K562 (cell line): Measurements from ENCODE around the gene EZH2. TPM values are rescaled to one million over a fixed set of nuclear protein-coding genes. Genes with fewer than 3 reads are reported as not detected.

Experiments
- COPS2 ChIP-seq: fragments of 450-650 bp; conservative IDR thresholded peaks from 2 replicates; pipeline ENCODE4 v1.6.1; 2016; ENCODE audit warnings: mild to moderate bottlenecking, moderate library complexity
- DPF2 ChIP-seq: fragments of 450-650 bp; IDR thresholded peaks from 2 replicates; pipeline ENCODE4 v1.6.1; 2016
- EP300 ChIP-seq: IDR thresholded peaks from 2 replicates; pipeline ENCODE4 v1.6.1; 2012; ENCODE audit warnings: low read length, improper control_type of control experiment
- GATAD2B ChIP-seq: fragments of 450-650 bp; IDR thresholded peaks from 2 replicates; pipeline ENCODE4 v1.6.1; 2017; ENCODE audit warnings: mild to moderate bottlenecking, borderline replicate concordance
- GTF2A2 ChIP-seq: IDR thresholded peaks from 2 replicates; pipeline ENCODE4 v1.6.1; 2016; ENCODE audit warnings: mild to moderate bottlenecking, missing genetic modification characterization, missing compliant biosample characterization
- GTF2F1 ChIP-seq: IDR thresholded peaks from 2 replicates; pipeline ENCODE4 v1.6.1; 2011; ENCODE audit warnings: low read depth, low read length, improper control_type of control experiment
- ILF3 ChIP-seq: fragments of 450-650 bp; IDR thresholded peaks from 2 replicates; pipeline ENCODE4 v1.6.1; 2018; ENCODE audit warnings: antibody characterized with exemption, mild to moderate bottlenecking, moderate library complexity, borderline replicate concordance
- NELFE ChIP-seq: IDR thresholded peaks from 2 replicates; pipeline ENCODE4 v1.6.1; 2011; ENCODE audit warnings: mild to moderate bottlenecking; ENCODE audit not compliant: insufficient read depth, insufficient read length
- NFIC ChIP-seq: fragments of 450-650 bp; IDR thresholded peaks from 2 replicates; pipeline ENCODE4 v1.6.1; 2017; ENCODE audit warnings: mild to moderate bottlenecking, inconsistent platforms
- PTTG1 ChIP-seq: fragments of 450-650 bp; IDR thresholded peaks from 2 replicates; pipeline ENCODE4 v1.6.1; 2016; ENCODE audit warnings: low read depth, mild to moderate bottlenecking, missing genetic modification characterization, missing compliant biosample characterization
- RAD51 ChIP-seq: fragments of 450-650 bp; IDR thresholded peaks from 2 replicates; pipeline ENCODE4 v1.7.1; 2016; ENCODE audit warnings: low read depth, mild to moderate bottlenecking, borderline replicate concordance
- RNF2 ChIP-seq: sonication (generic); IDR thresholded peaks from 2 replicates; pipeline ENCODE4 v1.6.1; 2016
- SAP30 ChIP-seq: fragments of 200-600 bp; sonication (generic); IDR thresholded peaks from 2 replicates; pipeline ENCODE4 v1.6.1; 2012; ENCODE audit warnings: borderline replicate concordance, low read depth, mild to moderate bottlenecking, moderate library complexity, low read length, control low read depth, inconsistent platforms; ENCODE audit not compliant: insufficient read depth, poor library complexity, severe bottlenecking
- SMAD2 ChIP-seq: fragments of 150-350 bp; IDR thresholded peaks from 2 replicates; pipeline ENCODE4 v1.6.1; 2014; ENCODE audit warnings: low read depth, mild to moderate bottlenecking, low read length
- SRSF1 ChIP-seq: fragments of 200-400 bp; formaldehyde crosslinking; IDR thresholded peaks from 2 replicates; pipeline ENCODE4 v1.6.1; 2017; ENCODE audit warnings: mild to moderate bottlenecking, low read depth, low read length, moderate library complexity
- TAF15 ChIP-seq: fragments of 200-400 bp; formaldehyde crosslinking; IDR thresholded peaks from 2 replicates; pipeline ENCODE4 v1.6.1; 2017; ENCODE audit warnings: mild to moderate bottlenecking, low read depth, low read length, moderate library complexity
- TCF3 ChIP-seq: sonication (generic); formaldehyde crosslinking; IDR thresholded peaks from 2 replicates; pipeline ENCODE4 v1.4.0; 2020; ENCODE audit warnings: mild to moderate bottlenecking, missing genetic modification reagents
- ZC3H8 ChIP-seq: fragments of 450-650 bp; IDR thresholded peaks from 2 replicates; pipeline ENCODE4 v1.6.1; 2017
- ZNF431 ChIP-seq: sonication (generic); formaldehyde crosslinking; IDR thresholded peaks from 2 replicates; pipeline ENCODE4 v1.8.0; 2022; ENCODE audit warnings: mild to moderate bottlenecking, missing genetic modification reagents
- ZNF561 ChIP-seq: fragments of 450-650 bp; formaldehyde crosslinking; conservative IDR thresholded peaks from 2 replicates; pipeline ENCODE4 v1.4.0; 2020; ENCODE audit warnings: mild to moderate bottlenecking, moderate library complexity
- ZNF696 ChIP-seq: fragments of 250-450 bp; sonication (Bioruptor Pico); conservative IDR thresholded peaks from 2 replicates; pipeline ENCODE4 v1.4.0; 2020; ENCODE audit warnings: mild to moderate bottlenecking, moderate library complexity
- polyA plus RNA-seq, 8 experiments: library from polyadenylated mRNA; depleted of rRNA in 4 of 8; stranded (reverse) in 5 of 8; unstranded in 3 of 8; fragments of >200 nt; fragmentation: Nextera tagmentation in 2 of 8; fragmentation: Illumina TruSeq in 1 of 8; extraction: Ambion mirVana in 2 of 8; extraction: Trizol in 1 of 8; gene quantifications; 2 replicates each; pipeline versions ENCODE4 v1.2.1 to v1.2.3, GENCODE V29; 2011 to 2014; ENCODE audit warnings: inconsistent platforms in 1 of 8, missing spikeins in 1 of 8
- total RNA-seq, 7 experiments: library from RNA; depleted of rRNA in 6 of 7; stranded (reverse); fragments of >200 nt in 6 of 7; fragmentation: Illumina TruSeq in 2 of 7; extraction: Trizol in 2 of 7; gene quantifications; 2 replicates each; pipeline versions ENCODE4 v1.2.1 to v1.2.3, GENCODE V29; 2011 to 2021; ENCODE audit warnings: low replicate concordance in 1 of 7
- TF ChIP-seq, protein P1 (sequence below): fragments of 200-800 bp; sonication (Bioruptor generic); IDR thresholded peaks from 2 replicates; pipeline ENCODE4 v1.6.1; 2016; ENCODE audit warnings: missing genetic modification characterization, missing compliant biosample characterization
- TF ChIP-seq, protein P2 (sequence below): fragments of 450-650 bp; formaldehyde crosslinking; IDR thresholded peaks from 2 replicates; pipeline ENCODE4 v1.4.0; 2020; ENCODE audit warnings: mild to moderate bottlenecking, moderate library complexity
- TF ChIP-seq, protein P3 (sequence below): IDR thresholded peaks from 2 replicates; pipeline ENCODE4 v1.6.1; 2016; ENCODE audit warnings: missing genetic modification characterization, missing compliant biosample characterization

Gene EZH2
- total and polyA plus RNA-seq, 9 of the 15 experiments (the other 6 are each of a cell fraction or from before 2014, with no cell fraction given): 48.7 to 175 (median 98.6) TPM

DNA sequence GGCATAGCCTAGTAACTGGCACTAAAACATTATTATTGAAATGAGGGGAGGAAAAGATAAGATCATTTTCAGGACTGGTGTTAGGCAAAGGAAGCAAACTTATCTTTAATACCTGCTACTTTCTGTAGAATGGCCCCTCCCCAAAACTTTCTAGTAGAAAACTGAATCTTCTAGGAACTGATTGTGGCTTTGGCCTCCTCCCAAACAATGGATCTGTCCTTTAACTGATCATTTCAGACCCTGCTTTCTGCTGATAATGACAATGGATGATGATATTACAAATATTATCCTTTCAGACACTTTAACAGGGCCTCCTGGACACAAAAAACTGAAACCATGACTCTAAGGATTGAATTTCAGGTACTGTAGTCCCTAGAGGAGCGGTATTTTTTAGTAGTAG lies 55.1 kb downstream of the EZH2 start (continued):
- TF ChIP-seq ZNF431 (CRISPR knock-in tag) (no peak), ZNF561 (CRISPR knock-in tag) (no peak), DPF2 (peak; percentile 45; the same call in 1 of the 2 replicates), RNF2 (no peak), ZC3H8 (no peak), ZNF696 (no peak), ILF3 (no peak), RAD51 (no peak), TCF3 (peak; percentile 70), SAP30 (no peak), GTF2A2 (tag) (no peak), NFIC (peak; percentile 77), SRSF1 (no peak), GTF2F1 (no peak), COPS2 (no peak), PTTG1 (tag) (no peak), TAF15 (no peak), GATAD2B (peak; percentile 45; the same call in 1 of the 2 replicates), SMAD2 (no peak), NELFE (no peak), EP300 (peak; percentile 55; the same call in 1 of the 2 replicates)
- TF ChIP-seq, protein P1, sequence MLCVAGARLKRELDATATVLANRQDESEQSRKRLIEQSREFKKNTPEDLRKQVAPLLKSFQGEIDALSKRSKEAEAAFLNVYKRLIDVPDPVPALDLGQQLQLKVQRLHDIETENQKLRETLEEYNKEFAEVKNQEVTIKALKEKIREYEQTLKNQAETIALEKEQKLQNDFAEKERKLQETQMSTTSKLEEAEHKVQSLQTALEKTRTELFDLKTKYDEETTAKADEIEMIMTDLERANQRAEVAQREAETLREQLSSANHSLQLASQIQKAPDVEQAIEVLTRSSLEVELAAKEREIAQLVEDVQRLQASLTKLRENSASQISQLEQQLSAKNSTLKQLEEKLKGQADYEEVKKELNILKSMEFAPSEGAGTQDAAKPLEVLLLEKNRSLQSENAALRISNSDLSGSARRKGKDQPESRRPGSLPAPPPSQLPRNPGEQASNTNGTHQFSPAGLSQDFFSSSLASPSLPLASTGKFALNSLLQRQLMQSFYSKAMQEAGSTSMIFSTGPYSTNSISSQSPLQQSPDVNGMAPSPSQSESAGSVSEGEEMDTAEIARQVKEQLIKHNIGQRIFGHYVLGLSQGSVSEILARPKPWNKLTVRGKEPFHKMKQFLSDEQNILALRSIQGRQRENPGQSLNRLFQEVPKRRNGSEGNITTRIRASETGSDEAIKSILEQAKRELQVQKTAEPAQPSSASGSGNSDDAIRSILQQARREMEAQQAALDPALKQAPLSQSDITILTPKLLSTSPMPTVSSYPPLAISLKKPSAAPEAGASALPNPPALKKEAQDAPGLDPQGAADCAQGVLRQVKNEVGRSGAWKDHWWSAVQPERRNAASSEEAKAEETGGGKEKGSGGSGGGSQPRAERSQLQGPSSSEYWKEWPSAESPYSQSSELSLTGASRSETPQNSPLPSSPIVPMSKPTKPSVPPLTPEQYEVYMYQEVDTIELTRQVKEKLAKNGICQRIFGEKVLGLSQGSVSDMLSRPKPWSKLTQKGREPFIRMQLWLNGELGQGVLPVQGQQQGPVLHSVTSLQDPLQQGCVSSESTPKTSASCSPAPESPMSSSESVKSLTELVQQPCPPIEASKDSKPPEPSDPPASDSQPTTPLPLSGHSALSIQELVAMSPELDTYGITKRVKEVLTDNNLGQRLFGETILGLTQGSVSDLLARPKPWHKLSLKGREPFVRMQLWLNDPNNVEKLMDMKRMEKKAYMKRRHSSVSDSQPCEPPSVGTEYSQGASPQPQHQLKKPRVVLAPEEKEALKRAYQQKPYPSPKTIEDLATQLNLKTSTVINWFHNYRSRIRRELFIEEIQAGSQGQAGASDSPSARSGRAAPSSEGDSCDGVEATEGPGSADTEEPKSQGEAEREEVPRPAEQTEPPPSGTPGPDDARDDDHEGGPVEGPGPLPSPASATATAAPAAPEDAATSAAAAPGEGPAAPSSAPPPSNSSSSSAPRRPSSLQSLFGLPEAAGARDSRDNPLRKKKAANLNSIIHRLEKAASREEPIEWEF (CRISPR knock-in tag): peak; percentile 71; the same call in 1 of the 2 replicates
- TF ChIP-seq, protein P2, sequence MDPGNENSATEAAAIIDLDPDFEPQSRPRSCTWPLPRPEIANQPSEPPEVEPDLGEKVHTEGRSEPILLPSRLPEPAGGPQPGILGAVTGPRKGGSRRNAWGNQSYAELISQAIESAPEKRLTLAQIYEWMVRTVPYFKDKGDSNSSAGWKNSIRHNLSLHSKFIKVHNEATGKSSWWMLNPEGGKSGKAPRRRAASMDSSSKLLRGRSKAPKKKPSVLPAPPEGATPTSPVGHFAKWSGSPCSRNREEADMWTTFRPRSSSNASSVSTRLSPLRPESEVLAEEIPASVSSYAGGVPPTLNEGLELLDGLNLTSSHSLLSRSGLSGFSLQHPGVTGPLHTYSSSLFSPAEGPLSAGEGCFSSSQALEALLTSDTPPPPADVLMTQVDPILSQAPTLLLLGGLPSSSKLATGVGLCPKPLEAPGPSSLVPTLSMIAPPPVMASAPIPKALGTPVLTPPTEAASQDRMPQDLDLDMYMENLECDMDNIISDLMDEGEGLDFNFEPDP (CRISPR knock-in tag): no peak
- TF ChIP-seq, protein P3, sequence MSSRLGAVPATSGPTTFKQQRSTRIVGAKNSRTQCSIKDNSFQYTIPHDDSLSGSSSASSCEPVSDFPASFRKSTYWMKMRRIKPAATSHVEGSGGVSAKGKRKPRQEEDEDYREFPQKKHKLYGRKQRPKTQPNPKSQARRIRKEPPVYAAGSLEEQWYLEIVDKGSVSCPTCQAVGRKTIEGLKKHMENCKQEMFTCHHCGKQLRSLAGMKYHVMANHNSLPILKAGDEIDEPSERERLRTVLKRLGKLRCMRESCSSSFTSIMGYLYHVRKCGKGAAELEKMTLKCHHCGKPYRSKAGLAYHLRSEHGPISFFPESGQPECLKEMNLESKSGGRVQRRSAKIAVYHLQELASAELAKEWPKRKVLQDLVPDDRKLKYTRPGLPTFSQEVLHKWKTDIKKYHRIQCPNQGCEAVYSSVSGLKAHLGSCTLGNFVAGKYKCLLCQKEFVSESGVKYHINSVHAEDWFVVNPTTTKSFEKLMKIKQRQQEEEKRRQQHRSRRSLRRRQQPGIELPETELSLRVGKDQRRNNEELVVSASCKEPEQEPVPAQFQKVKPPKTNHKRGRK (tag): no peak
